GM18520 (cell line): Measurements from ENCODE around the gene NMT2.

Experiments
- ATAC-seq: cut with Tn5 transposase; IDR thresholded peaks from one replicate; pipeline ENCODE4 v1.9.1; 2021; ENCODE audit not compliant: unreplicated experiment

NMT2 gene

DNA sequence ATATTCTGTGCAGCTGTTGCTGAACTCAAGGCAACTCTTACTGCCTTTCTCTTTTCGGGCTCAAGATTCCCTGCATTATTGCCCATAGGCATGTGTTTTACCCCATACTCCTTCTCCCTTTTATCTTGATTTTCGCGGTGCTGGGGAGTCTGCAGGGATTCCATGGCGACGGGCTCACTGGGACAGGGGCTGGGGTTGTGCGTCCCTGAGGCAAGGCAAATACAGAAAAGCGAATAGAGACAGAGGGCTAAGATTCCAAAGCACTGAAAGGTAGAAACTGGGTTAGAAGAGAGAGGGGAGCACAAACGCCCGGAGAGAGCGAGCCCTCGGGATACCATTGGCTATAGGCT, 71.9 kb downstream of the NMT2 start:
- no peak for ATAC-seq

DNA sequence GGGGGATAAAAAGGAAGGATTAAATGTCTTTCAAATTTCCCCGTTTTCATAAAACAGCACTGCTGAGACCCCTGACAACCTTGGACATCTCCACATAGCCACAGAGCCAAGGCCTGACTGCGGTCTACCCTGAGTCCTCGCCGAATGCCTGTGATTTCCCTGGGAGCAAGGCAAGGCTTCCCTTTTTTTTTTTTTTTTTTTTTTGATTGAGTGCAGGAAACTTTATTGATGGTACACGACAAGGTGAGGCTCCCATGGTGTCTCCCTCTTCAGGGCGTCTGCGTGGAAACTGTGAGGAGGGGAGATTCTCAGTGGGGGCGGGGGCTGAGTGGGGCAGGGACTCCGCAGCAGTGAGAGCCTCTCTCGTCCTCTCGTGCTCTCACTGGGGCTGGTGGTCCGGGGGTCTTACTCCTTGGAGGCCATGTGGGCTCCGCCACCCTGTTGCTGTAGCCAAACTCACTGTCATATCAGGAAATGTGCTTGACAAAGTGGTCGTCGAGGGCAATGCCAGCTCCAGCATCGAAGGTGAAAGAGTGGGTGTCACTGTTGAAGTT, 75.6 kb downstream of the NMT2 start:
- ATAC-seq: no peak

DNA sequence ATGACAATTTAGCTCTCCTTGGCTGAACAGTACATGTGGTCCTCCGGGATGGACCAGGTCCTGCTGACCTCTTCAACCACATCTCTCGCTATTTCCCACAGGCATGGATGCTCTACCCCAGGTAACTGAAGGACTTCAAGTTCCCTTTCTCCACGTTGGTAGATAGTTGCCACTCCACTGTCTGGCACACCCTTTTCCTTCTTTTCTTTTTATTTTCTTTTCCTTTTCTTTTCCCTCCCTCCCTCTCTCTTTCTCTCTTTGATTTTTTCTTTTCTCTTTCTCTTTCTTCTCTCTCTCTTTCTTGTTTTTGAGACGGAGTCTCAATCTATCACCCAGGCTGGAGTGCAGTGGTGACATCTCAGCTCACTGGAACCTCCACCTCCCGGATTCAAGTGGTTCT, 77.1 kb downstream of the NMT2 start:
- ATAC-seq: no peak

DNA sequence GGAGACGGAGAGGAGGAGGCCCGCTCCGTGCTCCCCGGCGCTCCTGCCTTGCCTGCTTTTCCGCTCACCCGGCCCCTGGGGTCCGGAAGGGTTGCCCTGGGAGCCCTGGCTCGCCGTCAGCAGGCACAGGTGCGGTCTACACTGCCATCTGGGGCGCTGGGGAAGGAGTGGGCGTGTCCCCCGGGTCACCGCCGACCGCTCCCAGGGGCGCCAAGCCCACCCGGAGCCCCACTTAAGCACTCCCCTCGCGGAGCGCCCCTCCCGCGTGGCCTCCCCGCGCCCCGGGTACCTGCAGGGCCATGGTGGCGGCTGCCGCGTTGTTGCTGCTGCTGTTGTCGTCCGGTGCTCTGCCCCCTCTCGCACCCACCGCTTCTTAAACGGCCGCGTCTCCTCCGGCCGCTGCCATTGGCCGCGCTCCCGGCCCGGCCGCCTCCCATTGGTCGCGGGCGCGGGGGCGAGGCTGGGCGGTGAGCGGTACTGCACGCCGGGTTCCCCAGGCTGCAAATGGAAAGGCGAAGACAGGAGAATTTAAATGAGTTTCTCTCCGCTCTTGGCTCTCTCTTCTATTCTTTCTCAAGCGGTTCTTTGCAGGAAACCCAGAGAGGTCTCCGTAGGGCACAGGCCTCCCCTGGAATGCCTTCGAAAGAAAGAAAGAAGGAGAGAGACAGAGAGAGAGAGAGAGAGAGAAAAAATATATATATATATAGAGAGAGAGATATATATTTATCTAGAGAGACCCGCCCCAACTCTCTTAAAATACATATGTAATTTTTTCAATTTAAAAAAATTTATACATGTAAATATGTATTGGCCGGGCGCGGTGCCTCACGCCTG, 79.8 kb downstream of the NMT2 start, which contains the start of gene ACBD7:
TSS of gene ACBD7 (minus strand) at position 349 of the 834 bp plus-strand sequence. CDS start at position 301, 48 bp downstream.
- ATAC-seq: peak; percentile 94

DNA sequence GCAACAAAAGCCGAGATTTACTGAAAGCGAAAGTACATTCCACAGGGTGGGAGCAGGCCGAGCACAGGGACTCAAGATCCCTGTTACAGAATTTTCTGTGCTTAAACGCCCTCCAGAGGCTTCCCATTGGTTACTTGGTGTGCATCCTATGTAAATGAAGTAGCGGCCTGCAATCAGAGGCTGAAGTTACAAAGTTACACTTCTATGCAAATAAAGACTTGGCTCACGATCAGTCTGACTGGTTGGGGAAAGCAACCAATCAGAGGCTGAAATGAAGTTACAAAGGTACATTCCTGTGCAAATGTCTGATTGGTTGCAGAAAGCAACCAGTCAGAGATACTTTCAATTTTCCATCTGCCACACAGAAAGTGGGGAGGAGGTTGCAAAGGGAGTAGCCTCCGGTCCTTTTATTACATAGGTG, 84.0 kb downstream of the NMT2 start:
- ATAC-seq: no peak

DNA sequence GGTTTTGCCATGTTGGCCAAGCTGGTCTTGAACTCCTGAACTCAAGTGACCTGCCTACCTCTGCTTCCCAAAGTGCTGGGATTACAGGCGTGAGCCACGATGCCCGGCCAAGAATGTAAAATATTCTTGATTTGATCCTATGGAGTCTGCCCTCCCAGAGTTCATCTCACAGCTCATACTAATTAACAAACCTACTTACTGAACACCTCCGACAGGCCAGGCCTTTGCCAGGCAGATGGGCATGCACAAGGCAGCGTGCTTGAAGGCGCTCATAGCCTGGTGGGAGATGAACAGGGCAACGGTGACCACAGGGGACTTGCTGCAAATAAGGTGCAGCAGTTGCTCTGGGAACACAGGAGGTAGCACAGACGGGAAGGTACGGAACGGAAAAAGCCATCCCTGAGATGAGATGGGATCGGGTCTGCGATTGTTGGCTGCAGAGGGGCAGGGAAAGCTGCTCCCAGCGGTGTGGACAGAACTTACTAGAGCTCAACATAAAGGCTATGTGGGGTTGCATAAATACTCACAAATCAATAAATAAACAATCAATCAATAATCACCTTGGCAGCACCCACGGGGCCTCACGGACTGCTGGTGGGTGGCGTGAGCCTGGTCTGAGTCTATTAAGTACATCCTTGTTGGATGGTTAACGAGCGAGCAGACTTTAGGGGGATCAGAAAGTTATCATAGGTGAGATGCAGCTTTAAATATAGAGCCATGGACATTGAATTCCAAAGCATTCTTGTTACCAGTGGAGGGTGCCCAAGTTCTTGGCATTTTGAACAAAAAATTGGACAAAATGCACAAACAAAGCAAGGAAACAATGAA, 84.6 kb downstream of the NMT2 start:
- ATAC-seq: no peak

DNA sequence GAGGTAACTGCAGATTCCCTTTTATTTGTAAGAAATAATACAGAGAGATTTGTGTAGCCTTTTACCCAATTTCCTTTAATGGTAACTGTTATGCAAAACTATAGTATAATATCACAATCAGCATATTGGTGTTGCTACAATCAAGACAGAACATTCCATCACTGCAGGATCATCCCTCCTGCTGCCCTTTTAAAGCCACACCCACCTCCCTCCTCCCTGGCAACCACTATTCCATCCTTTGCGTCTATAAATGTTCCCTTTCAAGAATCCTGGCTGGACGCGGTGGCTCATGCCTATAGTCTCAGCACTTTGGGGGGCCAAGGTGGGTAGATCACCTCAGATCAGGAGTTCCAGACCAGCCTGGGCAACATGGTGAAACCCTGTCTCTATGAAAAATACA, 93.1 kb downstream of the NMT2 start:
- no peak for ATAC-seq

DNA sequence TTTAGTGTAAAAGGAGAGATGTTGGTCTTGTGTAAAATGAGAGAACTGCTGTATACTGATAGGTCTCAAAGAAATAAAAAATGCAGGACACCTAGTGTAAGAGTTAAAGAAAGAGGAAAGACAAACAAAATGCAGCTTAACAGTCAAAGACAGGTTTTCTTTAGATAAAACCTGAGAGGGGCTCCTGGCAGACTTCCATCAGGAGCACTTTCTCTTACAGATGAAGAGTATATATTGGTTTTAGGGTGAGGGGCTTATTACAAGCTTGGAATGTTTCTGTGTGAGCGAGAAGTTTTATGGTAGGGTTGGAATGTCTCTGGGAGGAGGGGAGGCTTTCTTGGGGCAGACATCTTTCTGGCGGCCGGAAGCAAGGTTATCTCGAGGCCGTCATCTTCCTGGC, 96.1 kb downstream of the NMT2 start:
- no peak for ATAC-seq

DNA sequence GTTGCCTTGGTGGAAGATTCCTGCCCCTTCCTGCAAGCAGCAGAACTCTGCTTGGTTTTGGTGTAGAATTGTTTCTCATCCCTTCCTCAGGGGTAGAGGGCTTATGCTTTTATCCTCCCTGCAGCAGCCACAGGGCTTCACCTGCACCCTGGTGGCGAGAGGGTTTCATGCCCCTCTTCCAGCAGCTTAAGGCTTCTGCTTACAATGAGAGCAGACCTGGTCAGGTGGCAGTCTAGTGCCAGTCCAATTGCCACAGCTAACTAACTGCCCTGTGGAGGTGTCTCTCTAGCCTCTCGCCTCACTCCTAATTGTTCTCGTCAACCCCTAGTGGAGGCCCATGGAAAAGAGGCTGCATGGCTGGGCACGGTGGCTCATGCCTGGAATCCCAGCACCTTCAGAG, 99.3 kb downstream of the NMT2 start:
- no peak for ATAC-seq

DNA sequence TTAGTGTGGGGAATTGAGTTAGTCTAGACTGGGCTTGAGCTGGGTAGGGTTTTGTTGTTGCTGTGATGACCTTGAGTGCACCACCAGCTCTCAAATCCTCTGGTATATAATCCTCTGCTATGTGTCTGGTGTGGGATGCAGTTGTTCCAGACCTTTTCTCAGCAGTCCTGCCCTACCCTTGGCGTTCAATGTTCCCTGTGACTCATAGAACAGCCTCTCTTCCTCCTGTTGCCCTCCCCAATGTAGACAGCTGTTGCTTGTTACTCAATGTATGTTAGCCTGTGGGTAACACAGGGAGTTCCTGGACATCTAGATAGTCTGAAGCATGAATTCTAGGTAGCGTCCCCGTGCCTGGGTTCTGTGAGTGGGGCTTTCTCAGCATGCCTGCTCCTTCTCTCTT, 99.7 kb downstream of the NMT2 start:
- no peak for ATAC-seq

DNA sequence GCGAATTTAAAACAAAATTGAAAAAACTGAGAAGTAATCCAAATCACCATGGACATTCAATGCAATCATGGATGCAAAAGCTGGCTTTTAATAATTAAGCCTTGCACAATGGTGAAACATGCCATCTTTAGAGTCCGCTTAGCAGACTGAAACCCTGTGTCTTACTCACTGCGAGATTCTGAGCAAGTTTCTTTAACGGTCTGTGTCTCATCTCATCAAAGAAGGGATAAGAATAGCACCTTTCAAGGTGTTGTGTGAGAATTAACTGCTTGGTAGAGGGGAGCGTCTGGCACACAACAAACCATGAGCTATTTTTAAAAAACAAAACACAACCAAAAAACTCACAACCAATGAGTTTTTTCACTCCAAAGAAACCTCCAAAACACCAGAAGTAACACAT, 101.3 kb downstream of the NMT2 start:
- ATAC-seq: no peak

DNA sequence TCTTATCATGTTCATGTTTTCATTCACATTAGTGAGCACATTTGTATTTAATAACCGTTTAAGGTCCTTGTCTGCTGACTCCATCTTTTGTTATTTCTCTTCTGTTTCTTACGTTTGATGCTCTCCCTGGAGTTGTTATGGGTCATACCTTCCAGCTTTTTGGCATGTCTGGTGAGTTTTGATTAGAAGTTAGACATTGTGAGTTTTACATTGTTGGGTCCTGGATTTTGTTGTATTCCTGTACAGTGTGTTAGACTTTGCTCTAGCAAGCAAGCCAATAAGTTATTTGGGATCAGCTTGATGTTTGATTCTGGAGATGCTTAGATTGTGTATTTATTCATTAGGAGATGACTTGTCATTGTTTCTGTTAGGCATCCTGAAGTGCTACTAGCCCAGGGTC, 107.9 kb downstream of the NMT2 start:
- no peak for ATAC-seq

DNA sequence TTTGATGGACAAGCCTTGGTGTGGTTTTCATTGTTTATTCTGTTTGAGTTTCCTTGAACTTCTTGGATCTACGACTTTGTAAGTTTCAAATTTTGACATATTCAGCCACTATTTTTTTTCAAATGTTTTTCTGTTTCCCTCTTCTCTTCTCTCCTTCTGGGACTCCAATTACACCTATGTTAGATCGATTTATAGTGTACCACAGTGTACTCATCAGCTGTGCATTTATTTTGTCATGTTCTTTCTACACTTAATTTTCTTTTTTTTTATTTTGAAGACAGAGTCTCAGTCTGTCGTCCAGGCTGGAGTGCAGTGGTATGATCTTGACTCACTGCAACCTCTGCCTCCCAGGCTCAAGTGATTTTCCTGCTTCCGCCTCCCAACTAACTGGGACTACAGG, 108.6 kb downstream of the NMT2 start:
- no peak for ATAC-seq

DNA sequence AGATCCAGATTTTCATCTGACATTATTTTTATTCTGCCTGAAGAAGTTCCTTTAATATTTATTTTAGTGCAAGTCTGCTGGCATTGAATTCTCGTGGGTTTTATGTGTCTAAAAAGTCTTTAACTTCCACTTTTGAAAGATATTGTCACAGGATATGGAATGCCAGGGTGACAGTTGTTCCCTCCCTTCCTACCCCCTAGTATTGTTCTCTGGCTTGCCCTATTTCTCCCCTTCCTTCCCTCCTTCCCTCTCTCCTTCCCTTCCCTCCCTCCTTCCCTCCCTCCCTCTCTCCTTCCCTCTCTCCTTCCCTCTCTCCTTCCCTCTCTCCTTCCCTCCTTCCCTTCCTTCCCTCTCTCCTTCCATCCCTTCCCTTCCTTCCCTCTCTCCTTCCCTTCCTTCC, 109.8 kb downstream of the NMT2 start:
- ATAC-seq: no peak
